Activated CD8-positive, alpha-beta memory T cell treated with anti-CD3 and anti-CD28 coated beads for 36 hours (primary cell): Measurements from ENCODE around the gene SLC25A21. TPM values are rescaled to one million over a fixed set of nuclear protein-coding genes. Genes with fewer than 3 reads are reported as not detected.

ENCODE experiments used
- CTCF ChIA-PET: fragments of 350-600 bp; sonication (Branson Sonifier 250); formaldehyde crosslinking; loops from one replicate; lab custom pipeline; 2021; ENCODE audit warnings: antibody characterized with exemption; lab: Charles Lee
- POLR2A ChIA-PET: fragments of 350-600 bp; sonication (Branson Sonifier 250); formaldehyde crosslinking; loops from one replicate; lab custom pipeline; 2021; ENCODE audit warnings: antibody characterized with exemption; lab: Charles Lee
- total RNA-seq, 2 experiments: library from RNA; stranded (reverse); gene quantifications; one replicate each; pipeline ENCODE4 v1.2.3, GENCODE V29; 2021

SLC25A21 gene
- total RNA-seq, 2 experiments from 2014 or later, result not detected

DNA sequence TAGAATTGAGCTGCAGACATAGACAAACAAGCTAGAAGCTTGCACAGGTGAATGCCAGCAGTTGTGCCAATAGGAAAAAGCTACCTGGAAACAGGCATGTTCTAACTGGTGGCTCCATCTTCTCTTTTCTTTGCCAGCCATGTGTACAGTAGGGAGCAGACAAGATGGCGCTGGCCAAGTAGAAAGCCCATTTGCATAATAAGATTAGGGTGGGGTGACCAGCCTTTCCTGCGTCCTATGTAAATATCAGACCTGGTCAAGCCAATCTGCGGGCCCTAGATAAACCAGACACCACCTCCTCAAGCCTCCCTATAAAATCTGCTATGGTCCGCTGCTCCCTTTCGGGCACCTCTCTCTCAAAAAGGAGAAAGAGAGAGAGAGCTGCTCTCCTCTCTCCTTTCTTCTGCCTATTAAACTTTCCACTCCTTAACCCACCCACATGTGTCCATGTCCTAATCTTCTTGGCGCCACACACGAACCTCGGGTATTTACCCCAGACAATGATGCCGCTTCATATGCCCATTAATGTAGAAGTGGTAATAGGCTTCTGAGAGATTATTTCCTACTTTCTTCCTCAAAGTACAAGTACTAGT lies 201.0 kb downstream of the SLC25A21 start:
- ChIA-PET CTCF (no interaction called here), POLR2A (no interaction called here)

DNA sequence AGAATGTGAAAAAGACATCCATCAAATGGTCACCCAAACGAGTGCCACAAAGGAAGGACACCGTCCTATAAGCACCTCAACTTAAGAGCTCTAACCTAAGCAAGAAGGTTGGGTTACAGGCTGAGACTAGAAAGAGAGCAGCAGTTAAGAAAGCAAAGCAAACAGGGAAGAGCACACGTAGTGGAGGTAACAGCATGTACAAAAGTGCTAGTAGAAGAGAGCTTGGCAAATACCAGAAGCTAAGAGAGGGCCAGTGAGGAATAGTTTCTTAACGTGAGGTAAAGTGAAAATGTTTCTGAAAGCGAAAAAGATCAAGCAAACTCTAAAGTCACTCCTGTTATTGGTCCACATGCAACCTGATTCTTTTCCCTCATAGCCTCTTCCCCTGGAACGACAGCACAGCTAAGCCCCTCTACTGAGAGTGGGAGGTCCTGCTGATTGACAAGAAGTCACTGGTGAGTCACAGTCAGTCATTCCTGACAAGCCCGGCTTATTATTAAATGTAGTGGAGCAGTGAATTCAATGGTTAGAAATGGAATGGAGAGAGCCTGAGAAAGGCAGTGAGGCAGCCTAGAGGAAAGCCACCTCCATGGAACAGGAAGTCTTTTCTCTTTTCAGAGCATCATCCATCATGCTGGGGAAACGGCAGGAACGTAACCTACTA lies 204.4 kb downstream of the SLC25A21 start:
- ChIA-PET POLR2A (no interaction called here), CTCF (no interaction called here)

DNA sequence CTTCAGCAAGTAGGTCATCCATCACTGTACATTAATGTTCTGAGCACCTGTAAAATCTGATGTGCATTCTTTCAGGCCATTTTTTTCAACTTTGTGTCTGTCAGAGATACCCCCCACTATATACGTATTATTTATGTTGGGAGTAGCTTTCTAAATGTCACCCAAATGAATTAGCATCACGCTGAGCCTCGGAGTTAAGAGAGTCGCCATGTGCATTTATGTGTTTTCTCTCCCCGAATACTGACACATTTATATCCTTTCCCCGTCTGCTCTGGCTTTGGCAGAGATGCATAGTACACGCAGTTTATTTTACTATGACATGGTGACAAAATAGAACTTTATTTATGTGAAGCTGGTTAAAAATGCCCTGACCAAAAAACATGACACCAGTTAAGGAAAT lies 216.4 kb downstream of the SLC25A21 start:
- POLR2A ChIA-PET, result no interaction called here
- CTCF ChIA-PET, result no interaction called here

DNA sequence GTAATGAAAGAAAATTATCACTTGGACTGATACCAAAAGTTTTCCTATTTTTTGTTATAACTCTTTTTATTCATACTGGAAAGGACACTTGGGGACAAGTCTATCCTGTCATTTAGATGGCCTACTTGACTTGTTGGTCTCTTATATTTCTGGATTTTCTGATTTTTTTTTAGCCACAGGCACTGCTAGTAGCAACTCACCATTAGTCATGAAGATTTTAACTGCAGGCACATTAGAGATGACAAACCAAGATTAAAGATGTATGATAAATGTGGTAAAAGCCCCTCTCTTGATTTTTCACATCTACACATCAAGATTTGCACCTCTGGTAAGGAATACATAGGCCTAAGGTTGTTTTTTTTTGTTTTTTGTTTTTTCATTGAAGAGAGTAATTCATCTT lies 217.0 kb downstream of the SLC25A21 start:
- ChIA-PET POLR2A (no interaction called here), CTCF (no interaction called here)

DNA sequence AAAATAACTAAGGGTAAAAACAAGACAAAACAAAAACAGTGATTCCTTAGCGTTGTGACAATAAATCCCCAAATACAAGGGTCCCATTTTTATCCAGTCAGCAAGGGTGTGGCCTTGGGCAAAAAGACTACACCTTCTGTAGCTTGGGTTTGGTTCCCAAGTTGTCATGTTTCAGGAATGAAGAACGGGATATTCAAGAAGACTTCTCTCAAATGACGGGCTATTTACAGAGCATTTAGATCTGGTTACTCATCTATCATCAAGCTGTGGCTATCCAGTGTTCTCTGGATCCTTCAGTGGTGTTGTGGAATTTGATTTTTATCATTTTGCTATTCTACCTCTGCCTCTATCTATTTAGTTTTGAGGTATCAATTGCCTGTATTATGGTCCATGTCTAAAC lies 219.7 kb downstream of the SLC25A21 start:
- POLR2A ChIA-PET, result no interaction called here
- CTCF ChIA-PET, result no interaction called here

DNA sequence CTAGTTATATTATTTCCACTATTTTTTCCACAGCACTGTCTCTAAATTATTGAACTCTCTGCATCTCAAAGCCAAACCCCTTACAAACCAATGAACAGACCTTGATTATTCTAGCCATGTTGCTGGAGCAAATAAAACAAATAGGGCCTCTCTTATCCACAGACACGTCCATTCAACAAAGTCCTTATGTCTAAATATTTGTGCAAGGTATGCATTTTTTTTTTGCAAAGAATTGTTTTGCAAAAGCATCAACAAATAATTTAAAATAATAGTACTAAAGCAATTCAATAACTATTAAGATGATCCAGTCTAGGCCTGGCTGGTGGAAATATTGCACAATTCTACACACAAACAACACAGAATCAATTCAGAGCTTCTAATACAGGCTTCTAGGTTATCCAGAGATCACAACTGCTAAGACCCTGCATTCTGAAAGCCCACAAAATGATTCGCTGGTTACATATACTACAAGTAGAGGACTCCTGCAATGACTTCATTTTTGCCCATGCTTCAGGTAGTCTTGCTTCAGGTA lies 221.0 kb downstream of the SLC25A21 start:
- ChIA-PET POLR2A (no interaction called here), CTCF (no interaction called here)

DNA sequence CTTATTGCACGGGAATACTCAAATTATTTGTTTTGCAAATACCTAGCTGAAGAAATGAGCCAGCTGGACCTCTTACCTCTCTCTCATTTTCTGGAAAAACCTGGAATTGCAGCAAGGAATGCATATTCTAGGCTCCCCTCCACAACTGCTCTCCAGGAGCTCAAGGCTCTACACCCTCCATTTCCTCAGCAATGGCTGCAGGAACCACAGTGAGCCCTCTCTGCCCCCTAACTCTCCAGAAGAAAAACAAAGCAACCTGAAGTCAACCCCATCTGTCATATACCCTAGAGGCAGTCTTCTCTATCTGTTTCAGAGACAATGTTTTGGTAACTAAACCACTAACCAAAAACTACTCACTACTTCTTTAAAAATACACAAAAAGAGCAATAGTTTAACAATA lies 221.6 kb downstream of the SLC25A21 start:
- CTCF ChIA-PET, result no interaction called here
- POLR2A ChIA-PET, result no interaction called here

DNA sequence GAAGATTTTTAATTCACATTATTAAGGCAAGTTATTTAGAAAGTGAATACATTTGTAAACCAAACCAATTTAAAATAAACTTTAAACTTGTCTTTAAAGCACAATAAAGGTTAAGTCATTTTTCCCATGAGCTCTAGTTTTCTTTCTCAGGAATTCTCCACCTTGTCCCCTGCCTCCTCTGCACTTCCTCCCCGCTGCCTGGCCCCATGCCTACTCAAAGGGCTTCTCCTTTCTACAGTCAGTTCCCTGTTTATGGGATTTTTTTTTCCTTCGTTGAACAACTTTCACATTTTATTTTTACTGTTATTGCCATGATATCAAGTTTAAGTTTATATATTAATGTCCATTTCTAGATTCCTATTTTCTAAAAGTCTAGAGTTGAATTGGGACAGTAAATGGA lies 223.0 kb downstream of the SLC25A21 start:
- POLR2A ChIA-PET, result no interaction called here
- CTCF ChIA-PET, result no interaction called here

DNA sequence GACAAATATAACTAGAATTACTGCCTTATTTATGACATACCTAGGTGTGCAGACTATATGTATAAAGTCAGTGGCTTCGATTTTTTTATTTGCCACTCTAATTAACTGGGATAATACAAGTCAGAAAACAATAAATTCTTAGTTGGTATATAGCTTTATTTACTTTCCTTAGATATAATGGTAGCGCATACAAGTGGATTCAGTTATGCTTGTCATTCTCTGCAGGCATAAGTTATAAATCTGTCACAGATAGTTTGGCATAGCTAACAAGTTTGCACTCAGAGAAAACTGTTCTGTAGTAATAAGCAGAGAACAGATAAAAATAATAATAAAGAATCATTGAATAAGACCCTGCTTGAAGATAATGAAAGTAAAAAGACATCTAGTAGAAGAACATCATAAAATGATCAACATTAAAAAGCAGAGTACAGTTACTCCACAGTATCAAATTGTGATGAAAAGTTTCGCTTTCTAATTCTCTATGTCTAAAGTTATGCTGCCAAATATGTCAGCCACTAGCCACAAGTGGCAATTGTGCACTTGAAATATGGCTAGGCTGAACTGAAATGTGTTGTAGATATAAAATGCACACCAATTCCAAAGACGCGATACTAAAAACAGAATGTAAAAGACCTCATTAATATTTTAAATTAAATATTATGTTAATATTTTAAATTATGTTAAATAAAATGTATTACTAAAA lies 224.1 kb downstream of the SLC25A21 start:
- ChIA-PET POLR2A (no interaction called here), CTCF (no interaction called here)

DNA sequence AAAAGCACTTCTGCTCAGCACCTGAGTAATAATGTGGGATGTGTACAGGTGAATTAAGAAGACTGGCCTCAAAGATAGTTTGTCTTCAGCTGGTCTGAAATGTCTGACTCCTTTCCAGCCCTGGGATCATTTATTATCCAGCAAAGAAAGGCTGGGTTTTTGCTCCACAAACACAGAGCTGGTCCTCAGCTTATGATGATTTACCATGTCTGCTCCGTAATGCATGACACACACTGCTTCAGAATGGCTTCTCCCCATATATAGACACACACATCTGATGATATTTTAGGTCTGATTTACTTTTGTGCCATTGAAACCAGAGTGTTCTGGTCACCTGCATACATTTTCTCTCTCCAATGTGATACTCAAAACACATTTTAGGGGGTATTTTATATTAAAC lies 225.0 kb downstream of the SLC25A21 start:
- ChIA-PET CTCF (no interaction called here), POLR2A (no interaction called here)

DNA sequence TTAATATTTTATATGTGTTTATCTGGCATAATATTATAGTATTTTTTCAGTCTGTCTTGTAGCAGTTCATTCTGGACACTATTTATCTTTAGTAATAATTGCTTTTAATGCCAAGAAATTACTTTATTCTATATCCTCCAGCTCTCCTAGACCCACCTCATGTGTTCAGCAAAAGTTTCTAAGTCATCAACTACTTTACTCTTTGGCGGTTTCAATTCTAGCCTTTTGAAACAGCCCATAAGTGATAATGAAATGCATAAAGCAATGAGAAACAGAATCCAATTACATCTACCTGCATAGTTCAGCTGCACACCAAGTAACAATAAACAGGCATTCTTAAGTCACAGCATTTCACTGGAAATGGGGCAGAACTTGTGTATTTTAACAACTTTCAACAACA lies 225.5 kb downstream of the SLC25A21 start:
- CTCF ChIA-PET, result no interaction called here
- POLR2A ChIA-PET, result no interaction called here

DNA sequence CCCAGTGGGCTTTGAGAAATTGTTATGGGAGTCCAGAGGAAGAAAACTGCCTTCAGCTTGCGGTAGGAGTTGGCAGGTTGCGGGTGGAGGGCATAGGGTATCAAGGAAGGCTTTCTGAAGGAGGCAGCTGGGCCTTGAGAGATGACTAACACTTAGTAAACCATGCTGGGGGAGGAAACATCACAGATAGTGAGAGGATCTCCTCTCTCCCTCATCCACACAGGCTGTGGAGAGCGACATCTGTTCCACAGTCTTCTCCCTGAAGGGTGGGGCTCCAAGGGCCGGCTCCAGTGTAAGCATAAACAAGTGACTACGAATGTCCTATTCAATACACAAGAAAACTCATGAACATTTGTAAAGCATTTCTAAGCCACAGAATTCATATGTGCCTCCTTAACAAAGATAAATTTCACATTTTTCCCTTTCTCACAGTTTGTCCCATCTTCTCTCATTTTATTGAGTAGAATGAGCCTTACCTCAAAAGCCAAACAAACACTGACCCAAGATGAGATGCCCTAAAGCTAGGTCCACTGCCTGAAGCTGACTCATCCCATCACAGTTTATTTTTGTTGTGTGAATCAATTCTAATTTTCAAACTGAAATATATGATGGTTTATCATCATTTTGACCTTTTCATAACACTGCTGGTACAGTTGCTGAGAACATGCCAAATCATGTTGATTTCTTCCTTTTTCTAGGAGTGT lies 227.9 kb downstream of the SLC25A21 start:
- POLR2A ChIA-PET, result no interaction called here

DNA sequence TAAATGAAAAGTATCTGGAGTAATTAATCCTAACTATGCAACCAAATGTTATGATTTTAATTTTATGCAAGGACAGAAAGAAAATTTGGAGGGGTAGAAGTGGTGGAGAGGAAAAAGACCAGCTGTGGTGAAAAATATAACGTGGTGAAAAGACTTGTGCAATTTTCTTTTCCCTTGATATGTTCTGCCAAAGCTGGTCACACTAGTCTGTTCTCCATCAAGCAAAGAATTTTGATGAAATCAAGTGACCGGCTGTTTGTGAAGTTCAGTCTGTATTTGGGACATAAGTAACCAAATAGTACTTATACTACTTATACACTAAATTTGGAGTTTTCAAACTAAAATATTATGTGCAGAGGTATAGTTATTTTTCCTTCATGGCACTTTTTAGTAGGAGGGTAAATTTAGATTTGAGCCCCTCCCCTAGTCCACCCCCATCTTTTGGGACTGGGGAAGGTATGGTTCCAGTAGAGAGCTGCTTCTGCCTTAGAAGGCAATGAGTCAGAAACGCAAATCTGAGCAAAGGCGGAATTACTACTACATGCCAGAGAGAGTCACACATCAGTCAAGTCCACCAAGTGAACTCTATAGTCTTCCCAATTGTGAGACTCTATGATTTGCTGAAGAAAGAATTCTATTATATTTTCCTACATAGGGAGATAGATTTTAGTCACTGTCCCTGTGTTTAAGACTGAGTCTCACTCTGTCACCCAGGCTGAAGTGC lies 229.7 kb downstream of the SLC25A21 start:
- CTCF ChIA-PET, result interaction anchor here (0.5 to 1.1 kb wide), 2 partner anchors 341 to 963 kb away, joined by 3 read pairs; no protein-coding TSS in a partner anchor
- POLR2A ChIA-PET, result no interaction called here

More for the DNA sequence above, 227.9 kb downstream of the SLC25A21 start:
- CTCF ChIA-PET, result no interaction called here

DNA sequence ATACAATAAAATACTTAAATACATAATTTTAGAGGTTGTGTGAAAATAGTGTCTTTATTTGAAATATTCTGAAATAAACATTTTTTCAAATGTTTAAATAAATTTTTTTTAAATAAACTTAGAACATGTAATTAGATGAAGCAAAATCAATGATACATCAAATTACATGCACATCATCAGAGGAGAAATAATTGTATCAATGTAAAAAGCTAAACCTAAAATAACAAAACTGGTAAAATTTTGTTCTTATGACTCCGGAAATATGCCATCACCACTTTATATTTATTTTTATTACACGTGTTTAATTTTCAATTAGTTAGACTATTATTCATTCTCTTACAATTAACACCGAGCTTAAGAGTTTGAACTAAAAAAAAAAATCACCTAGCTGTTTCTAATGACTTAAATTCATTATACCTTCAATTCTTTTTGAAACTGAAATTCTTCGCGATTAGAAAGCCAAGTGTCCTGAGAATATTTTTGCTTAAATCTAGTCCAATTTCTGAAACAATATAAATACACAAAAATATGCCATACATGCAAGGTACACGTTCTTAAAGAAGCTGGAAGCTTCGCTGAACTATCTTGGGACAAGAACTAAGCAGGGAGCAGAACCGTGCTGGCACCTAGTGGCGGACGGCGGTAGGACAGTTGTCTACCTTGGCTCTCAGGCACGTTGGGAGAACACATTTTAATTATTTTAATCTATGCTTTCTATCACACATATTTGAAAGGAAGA lies 230.5 kb downstream of the SLC25A21 start:
- POLR2A ChIA-PET, result no interaction called here
- CTCF ChIA-PET, result interaction anchor here (1.1 kb wide), 1 partner anchor 340 kb away, joined by 3 read pairs; no protein-coding TSS in a partner anchor

DNA sequence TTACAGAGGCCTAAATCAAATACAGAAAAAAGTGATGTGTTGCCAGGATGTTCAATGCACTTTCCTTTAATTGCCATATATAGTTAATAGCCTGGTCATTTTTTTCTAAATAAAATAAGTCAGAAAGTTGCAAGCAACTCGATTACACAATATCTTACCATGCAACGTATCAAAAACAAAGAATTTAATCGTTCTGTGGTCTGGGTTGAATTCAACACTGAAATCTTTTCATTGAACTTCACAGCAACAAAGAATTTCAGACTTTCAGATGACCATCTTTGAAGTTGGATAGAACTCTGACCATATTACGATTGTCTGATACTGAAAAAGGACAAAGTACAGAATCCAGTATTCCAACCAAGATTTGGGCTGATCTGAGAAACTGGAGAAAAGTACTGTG lies 231.9 kb downstream of the SLC25A21 start:
- ChIA-PET CTCF (no interaction called here), POLR2A (no interaction called here)

DNA sequence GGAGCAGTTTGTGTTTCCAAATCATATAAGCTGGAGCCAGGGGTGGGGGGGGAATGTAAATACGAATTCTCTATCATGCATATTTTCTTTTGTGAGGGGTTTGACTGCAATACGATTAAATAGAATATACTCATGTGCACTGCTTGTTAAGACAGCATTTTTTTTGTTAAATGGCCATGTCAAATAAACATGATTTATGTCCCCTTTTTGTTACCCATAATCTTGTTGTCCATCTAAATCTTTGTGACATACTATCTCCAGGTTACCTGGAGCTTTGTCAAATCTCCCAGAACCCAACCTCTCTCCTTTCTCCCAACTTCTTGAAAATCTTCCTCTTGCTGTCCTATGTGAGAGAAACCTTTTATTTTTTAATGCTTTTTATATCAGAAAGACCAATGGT lies 233.1 kb downstream of the SLC25A21 start:
- CTCF ChIA-PET, result interaction anchor here (0.7 kb wide), 1 partner anchor 972 kb away, joined by 3 read pairs; no protein-coding TSS in a partner anchor
- POLR2A ChIA-PET, result no interaction called here

DNA sequence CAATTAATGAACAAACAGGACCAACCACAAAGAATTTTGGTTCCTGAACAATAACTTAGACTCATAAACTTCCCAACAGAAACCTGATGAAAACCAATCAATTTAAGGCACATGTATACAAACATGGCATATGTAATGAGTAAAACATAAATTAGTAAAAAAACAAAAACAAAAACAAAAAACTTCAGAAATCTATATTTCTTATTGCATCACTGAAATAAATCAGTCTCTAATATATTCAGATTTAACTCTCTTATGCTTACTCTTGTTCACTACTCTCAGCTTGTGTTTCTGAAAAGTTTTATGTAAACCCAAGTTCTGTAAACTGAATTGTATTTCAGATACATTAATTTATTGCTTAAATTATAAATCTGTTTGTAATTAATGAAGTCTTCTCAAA lies 233.7 kb downstream of the SLC25A21 start:
- POLR2A ChIA-PET, result no interaction called here
- CTCF ChIA-PET, result interaction anchor here (0.7 kb wide), 1 partner anchor 971 kb away, joined by 3 read pairs; no protein-coding TSS in a partner anchor

DNA sequence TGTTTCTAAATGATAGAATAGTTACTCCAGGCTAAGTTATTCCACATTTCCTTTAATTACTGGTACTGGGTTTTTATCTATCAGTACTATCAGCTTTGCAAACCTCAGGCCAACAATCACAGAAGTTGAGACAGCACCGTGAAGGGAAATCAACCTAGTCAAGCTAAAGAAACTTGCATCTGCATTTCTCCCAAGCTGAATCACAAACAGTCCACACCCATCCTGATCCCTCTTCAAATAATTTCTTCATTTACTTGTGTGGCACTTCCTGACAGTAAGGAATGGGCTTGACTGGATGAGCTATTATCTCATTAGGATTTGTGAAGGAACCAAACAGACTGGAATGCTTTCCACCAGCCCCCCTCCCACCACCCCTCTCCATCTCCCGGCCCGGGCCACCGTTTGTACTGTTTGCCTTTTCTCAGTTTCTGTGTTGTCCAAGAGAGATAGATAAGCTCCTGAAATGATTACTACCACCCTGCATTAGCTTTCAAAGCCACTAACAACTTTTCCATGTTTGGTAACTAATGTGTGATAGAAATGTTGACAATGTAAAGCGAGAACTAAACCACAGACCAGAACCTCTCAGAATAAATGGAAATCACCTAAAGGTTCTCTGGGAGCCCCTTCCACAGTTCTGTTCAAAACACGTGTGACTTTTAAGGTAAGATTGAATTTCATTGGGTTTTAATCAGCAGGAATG lies 236.3 kb downstream of the SLC25A21 start:
- ChIA-PET POLR2A (no interaction called here), CTCF (no interaction called here)
